IMR-90 (cell line): ENCODE data around the gene SLC26A8. TPM values are rescaled to one million over a fixed set of nuclear protein-coding genes. Genes with fewer than 3 reads are reported as not detected.

ENCODE experiments used
- ATAC-seq: fragments of 200-7000 bp; cut with Tn5 transposase; 2 replicates; pipeline ENCODE4 v1.9.1; 2020; ENCODE audit warnings: low read depth, mild to moderate bottlenecking, moderate library complexity
- BruUV-seq: library from RNA; stranded (reverse); fragments of 400-500 nt; replicated peaks from 2 replicates; lab custom pipeline; 2021; lab: Mats Ljungman, UMichigan
- CTCF ChIA-PET: fragments of 300-600 bp; formaldehyde crosslinking; extraction: SDS; loops from one replicate; lab custom pipeline; 2021; ENCODE audit warnings: antibody characterized with exemption; lab: Yijun Ruan, JAX
- POLR2A ChIA-PET: fragments of 300-600 bp; sonication (Branson Sonifier 250); formaldehyde crosslinking; loops from one replicate; lab custom pipeline; 2022; ENCODE audit warnings: antibody characterized with exemption; ENCODE audit not compliant: unreplicated experiment; lab: Charles Lee
- DNase-seq: peaks from one replicate; pipeline ENCODE4 v3.0.0; 2013
- H2AFZ ChIP-seq: replicated peaks from 2 replicates; pipeline ENCODE3; 2013; ENCODE audit warnings: low read length, mild to moderate bottlenecking; ENCODE audit not compliant: poor library complexity
- H2AK5ac ChIP-seq: 2 replicates; pipeline ENCODE4 v1.6.1; 2013; ENCODE audit warnings: low read depth, low read length, inconsistent platforms
- H2AK9ac ChIP-seq: replicated peaks from 2 replicates; pipeline ENCODE3; 2013; ENCODE audit warnings: mild to moderate bottlenecking, low read depth, low read length, moderate library complexity; ENCODE audit not compliant: poor library complexity
- H2BK120ac ChIP-seq: 2 replicates; pipeline ENCODE4 v1.6.1; 2013; ENCODE audit warnings: low read depth, low read length, inconsistent platforms
- H2BK15ac ChIP-seq: 3 replicates; pipeline ENCODE4 v1.6.1; 2013; ENCODE audit warnings: low read depth, low read length, inconsistent platforms
- H2BK20ac ChIP-seq: 2 replicates; pipeline ENCODE4 v1.6.1; 2013; ENCODE audit warnings: low read depth, mild to moderate bottlenecking, inconsistent platforms, low read length, moderate library complexity
- H2BK5ac ChIP-seq: 2 replicates; pipeline ENCODE4 v1.6.1; 2013; ENCODE audit warnings: mild to moderate bottlenecking, low read depth, low read length, inconsistent platforms; ENCODE audit not compliant: poor library complexity, severe bottlenecking
- H3K14ac ChIP-seq: replicated peaks from 2 replicates; pipeline ENCODE4 v1.6.1; 2013; ENCODE audit warnings: low read depth, low read length, inconsistent platforms
- H3K18ac ChIP-seq: 2 replicates; pipeline ENCODE4 v1.6.1; 2013; ENCODE audit warnings: low read depth, low read length, control low read depth
- H3K23ac ChIP-seq: 2 replicates; pipeline ENCODE4 v1.6.1; 2013; ENCODE audit warnings: low read depth, low read length, inconsistent platforms
- H3K27ac ChIP-seq: 2 replicates; pipeline ENCODE4 v1.5.1; 2013; ENCODE audit warnings: mild to moderate bottlenecking, control low read depth, low read length; ENCODE audit not compliant: insufficient read depth
- H3K27me3 ChIP-seq: 2 replicates; pipeline ENCODE4 v1.6.1; 2013; ENCODE audit warnings: low read length; ENCODE audit not compliant: control insufficient read depth, insufficient read depth
- H3K36me3 ChIP-seq: 2 replicates; pipeline ENCODE4 v1.6.1; 2013; ENCODE audit warnings: low read length, mixed read lengths; ENCODE audit not compliant: control insufficient read depth, insufficient read depth
- H3K4ac ChIP-seq: 2 replicates; pipeline ENCODE4 v1.6.1; 2013; ENCODE audit warnings: low read depth, low read length, inconsistent platforms
- H3K4me1 ChIP-seq: 2 replicates; pipeline ENCODE4 v1.6.1; 2013; ENCODE audit warnings: low read length, mixed read lengths; ENCODE audit not compliant: control insufficient read depth, insufficient read depth
- H3K4me2 ChIP-seq: 2 replicates; pipeline ENCODE4 v1.6.1; 2013; ENCODE audit warnings: low read depth, mild to moderate bottlenecking, control low read depth, low read length, moderate library complexity
- H3K4me3 ChIP-seq: 2 replicates; pipeline ENCODE4 v1.5.1; 2013; ENCODE audit warnings: low read depth, mild to moderate bottlenecking, control low read depth, low read length, moderate library complexity; ENCODE audit not compliant: insufficient read depth
- H3K56ac ChIP-seq: 2 replicates; pipeline ENCODE4 v1.6.1; 2013; ENCODE audit warnings: low read length, inconsistent platforms; ENCODE audit not compliant: insufficient read depth; ENCODE audit errors: extremely low read depth
- H3K79me1 ChIP-seq, 2 experiments: 2 replicates each; pipeline ENCODE4 v1.6.1; 2013; ENCODE audit warnings: low read length in 2 of 2, inconsistent platforms in 1 of 2, low read depth in 1 of 2
- H3K9ac ChIP-seq: 2 replicates; pipeline ENCODE4 v1.6.1; 2013; ENCODE audit warnings: low read depth, low read length, control low read depth
- H3K9me1 ChIP-seq: 2 replicates; pipeline ENCODE4 v1.6.1; 2013; ENCODE audit warnings: low read length, inconsistent platforms; ENCODE audit not compliant: insufficient read depth
- H3K9me3 ChIP-seq: 2 replicates; pipeline ENCODE4 v1.6.1; 2013; ENCODE audit warnings: low read length; ENCODE audit not compliant: control insufficient read depth, insufficient read depth
- H4K20me1 ChIP-seq: 2 replicates; pipeline ENCODE4 v1.6.1; 2013; ENCODE audit warnings: low read length, inconsistent platforms; ENCODE audit not compliant: insufficient read depth
- H4K5ac ChIP-seq: 2 replicates; pipeline ENCODE4 v1.6.1; 2013; ENCODE audit warnings: mild to moderate bottlenecking, low read depth, low read length, control low read depth
- H4K8ac ChIP-seq, 2 experiments: 2 replicates each; pipeline ENCODE4 v1.6.1; 2013; ENCODE audit warnings: low read depth in 2 of 2, low read length in 2 of 2, control low read depth in 1 of 2, inconsistent platforms in 1 of 2
- H4K91ac ChIP-seq: 2 replicates; pipeline ENCODE4 v1.6.1; 2013; ENCODE audit warnings: low read depth, low read length, inconsistent platforms; ENCODE audit not compliant: insufficient read depth
- BHLHE40 ChIP-seq: fragments of 150-350 bp; IDR thresholded peaks from 2 replicates; pipeline ENCODE4 v1.6.1; 2016; ENCODE audit warnings: mild to moderate bottlenecking, low read depth, low read length
- MAZ ChIP-seq: IDR thresholded peaks from 2 replicates; pipeline ENCODE4 v1.6.1; 2012; ENCODE audit warnings: low read depth, mild to moderate bottlenecking, low read length, improper control_type of control experiment, moderate library complexity, borderline replicate concordance
- RAD21 ChIP-seq: IDR thresholded peaks from 2 replicates; pipeline ENCODE4 v1.6.1; 2012; ENCODE audit warnings: low read length, improper control_type of control experiment
- WGBS, 2 experiments: methylation state at CpG; one replicate each; pipeline versions ENCODE4 v1.1.5 to v1.1.7; 2013; ENCODE audit warnings: missing lambda C conversion rate in 2 of 2; ENCODE audit not compliant: insufficient read length in 1 of 2; ENCODE audit errors: extremely low coverage in 2 of 2; 5-methylcytosine and 5-hydroxymethylcytosine counted together
- dilution Hi-C: fragments of 300-500 bp; cut with HindIII; formaldehyde crosslinking; loops from one replicate; pipeline ENCODE4 v1.14.3; 2018; ENCODE audit warnings: low sequenced_read_pairs; ENCODE audit not compliant: unreplicated experiment
- in situ Hi-C: fragments of 300-500 bp; cut with MboI; formaldehyde crosslinking; loops from 3 replicates; pipeline ENCODE4 v1.14.3; 2019; ENCODE audit warnings: low sequenced_read_pairs, inconsistent platforms, mixed read lengths
- intact Hi-C: fragments of 100-400 bp; cut with micrococcal nuclease; formaldehyde crosslinking; loops from 2 replicates; pipeline ENCODE4 v1.10.0; 2022
- polyA plus RNA-seq, 3 experiments: library from polyadenylated mRNA; depleted of rRNA; stranded (reverse); fragments of >200 nt; gene quantifications; 2 replicates each; pipeline ENCODE4 v1.2.3, GENCODE V29; 2012; ENCODE audit warnings: low replicate concordance in 1 of 3
- total RNA-seq: library from RNA; depleted of rRNA; stranded (reverse); fragments of >200 nt; gene quantifications from 2 replicates; pipeline ENCODE4 v1.2.3, GENCODE V29; 2012

Gene SLC26A8
- total and polyA plus RNA-seq, 2 of the 4 experiments (the other 2 are of a cell fraction): 0.07 TPM; not detected in 1

- dilution Hi-C loops: no loop called here
- H3K27ac ChIP-seq: no peak overlapping the region
- H3K56ac ChIP-seq: no peak overlapping the region
- no peak overlapping the region for H2BK120ac ChIP-seq
- H3K36me3 ChIP-seq: no peaks in the 10 kb centered on the region; the same call in 1 of the 2 replicates
- H3K9ac ChIP-seq: no peak overlapping the region
- no CpG with 5 or more reads among the region's 1 CpG for WGBS, 2 experiments
- no peak overlapping the region for H3K4me2 ChIP-seq
- peaks cover 15% of the 10 kb centered on the region; the same call in 1 of the 2 replicates for H4K20me1 ChIP-seq
- H2BK5ac ChIP-seq: no peak overlapping the region
- H3K79me1 ChIP-seq: peaks cover 31 to 59% of the 10 kb centered on the region in 2 experiments
- H3K14ac ChIP-seq: no peak overlapping the region
- BruUV-seq: no TSS peak
- no peak overlapping the region for H2AFZ ChIP-seq
- no peak overlapping the region for H2AK9ac ChIP-seq
- no peaks in the 10 kb centered on the region for H3K9me1 ChIP-seq
- no peak overlapping the region for H2BK20ac ChIP-seq
- no peak overlapping the region for H3K18ac ChIP-seq
- ChIA-PET POLR2A (no interaction called here), CTCF (no interaction called here)
- H4K91ac ChIP-seq: no peak overlapping the region
- intact Hi-C loops: no loop called here
- H3K9me3 ChIP-seq: no peaks in the 10 kb centered on the region
- in situ Hi-C loops: no loop called here
- no peak overlapping the region for H2BK15ac ChIP-seq
- no peak overlapping the region for H3K23ac ChIP-seq
- H3K4me3 ChIP-seq: no peak overlapping the region
- no peak for DNase-seq
- H4K5ac ChIP-seq: no peak overlapping the region
- H2AK5ac ChIP-seq: no peak overlapping the region
- H3K4me1 ChIP-seq: no peaks in the 10 kb centered on the region
- H3K4ac ChIP-seq: no peak overlapping the region
- no peaks in the 10 kb centered on the region for H3K27me3 ChIP-seq
- H4K8ac ChIP-seq: no peak overlapping the region
- TF ChIP-seq MAZ (no peak), BHLHE40 (no peak), RAD21 (no peak)
- no peak for ATAC-seq
Observed at GRCh38 chr6:35896228-35896627, 128.2 kb downstream of the SLC26A8 start.
